ENCODE results near the gene LRRC58. TPM values are rescaled to one million over a fixed set of nuclear protein-coding genes. Genes with fewer than 3 reads are reported as not detected.
"Not testable (repeated sequence)": the region's sequence is repeated elsewhere in the genome, so short reads cannot be mapped to it uniquely, and the experiment has no call there.

The LRRC58 gene
- total RNA-seq, 5 donors from 2014 or later (not counting 1 experiment from before 2014, with no cell fraction given) = 14.4 to 19.2 (median 17.7) TPM

GRCh38 chr3:120291552-120291951, 57.6 kb downstream of the LRRC58 start:
- H3K4me3 Mint-ChIP-seq; DNase-seq; H3K27ac Mint-ChIP-seq; H3K27ac ChIP-seq (ENCODE audit: low read length); H3K36me3 Mint-ChIP-seq; H3K4me1 ChIP-seq (ENCODE audit: control insufficient read depth in 1 of 2, extremely low read depth in 1 of 2, insufficient read depth in 2 of 2, low read length in 2 of 2); H3K36me3 ChIP-seq (ENCODE audit: control insufficient read depth in 2 of 2, extremely low read depth in 1 of 2, insufficient read depth in 1 of 2, low read length in 1 of 2); H3K9me3 ChIP-seq; H3K4me1 Mint-ChIP-seq; H3K4me3 ChIP-seq (ENCODE audit: control insufficient read depth in 1 of 2, extremely low read depth in 1 of 2, low read length in 1 of 2); ATAC-seq (replicated peaks in 1 of 4); POLR2A ChIA-PET: not testable (repeated sequence)
- peaks cover 13 to 15% (median 15%) of the 10 kb centered on the region in 3 donors for H3K9me3 Mint-ChIP-seq
- no CpG with 5 or more reads among the region's 2 CpGs for WGBS (ENCODE audit: insufficient coverage)
- peaks cover 0 to 18% of the 10 kb centered on the region in 2 experiments for H3K27me3 ChIP-seq (replicated peaks in 1 of 2; ENCODE audit: control insufficient read depth in 2 of 2, extremely low read depth in 1 of 2, insufficient read depth in 2 of 2, low read length in 1 of 2)
- CTCF ChIA-PET = interaction anchor here in 1 of 2 donors (0.6 kb wide), 1 partner anchor 267 kb away, joined by 3 read pairs; no protein-coding TSS in a partner anchor
- peaks cover 25 to 30% of the 10 kb centered on the region in 2 donors for H3K27me3 Mint-ChIP-seq

GRCh38 chr3:120289636-120290035, 59.5 kb downstream of the LRRC58 start:
- Histone ChIP-seq H3K4me3 (ENCODE audit: control insufficient read depth in 1 of 2, extremely low read depth in 1 of 2, low read length in 1 of 2) (no peak overlapping the region), H3K36me3 (ENCODE audit: control insufficient read depth in 2 of 2, extremely low read depth in 1 of 2, insufficient read depth in 1 of 2, low read length in 1 of 2) (no peaks in the 10 kb centered on the region), H3K27me3 (replicated peaks in 1 of 2; ENCODE audit: control insufficient read depth in 2 of 2, extremely low read depth in 1 of 2, insufficient read depth in 2 of 2, low read length in 1 of 2) (peaks cover 0 to 28% of the 10 kb centered on the region in 2 experiments), H3K4me1 (ENCODE audit: control insufficient read depth in 1 of 2, extremely low read depth in 1 of 2, insufficient read depth in 2 of 2, low read length in 2 of 2) (peaks cover 0 to 4% of the 10 kb centered on the region in 2 experiments), H3K27ac (ENCODE audit: low read length) (no peak overlapping the region), H3K9me3 (no peaks in the 10 kb centered on the region)
- no peak overlapping the region for H3K27ac Mint-ChIP-seq
- CTCF ChIA-PET = interaction anchor here in 1 of 2 donors (0.7 kb wide), 1 partner anchor 1548 kb away, joined by 6 read pairs; no protein-coding TSS in a partner anchor
- DNase-seq (no peak), ATAC-seq (replicated peaks in 1 of 4) (no peak)
- H3K4me3 Mint-ChIP-seq = no peak overlapping the region
- peaks cover 13 to 15% (median 15%) of the 10 kb centered on the region in 3 donors for H3K9me3 Mint-ChIP-seq
- H3K36me3 Mint-ChIP-seq = no peaks in the 10 kb centered on the region
- peaks cover 39 to 42% of the 10 kb centered on the region in 2 donors for H3K27me3 Mint-ChIP-seq
- 96% methylated on average over 13 of the region's 16 CpGs for WGBS (ENCODE audit: insufficient coverage)
- POLR2A ChIA-PET = no interaction called here
- H3K4me1 Mint-ChIP-seq = peaks cover 0 to 6% (median 3%) of the 10 kb centered on the region in 3 donors

GRCh38 chr3:120286465-120286864, 62.7 kb downstream of the LRRC58 start:
- H3K4me1 Mint-ChIP-seq = peaks cover 0 to 8% (median 5%) of the 10 kb centered on the region in 3 donors
- Histone ChIP-seq H3K4me1 (ENCODE audit: control insufficient read depth in 1 of 2, extremely low read depth in 1 of 2, insufficient read depth in 2 of 2, low read length in 2 of 2) (peaks cover 0 to 4% of the 10 kb centered on the region in 2 experiments), H3K36me3 (ENCODE audit: control insufficient read depth in 2 of 2, extremely low read depth in 1 of 2, insufficient read depth in 1 of 2, low read length in 1 of 2) (no peaks in the 10 kb centered on the region), H3K27ac (ENCODE audit: low read length) (no peak overlapping the region), H3K9me3 (no peaks in the 10 kb centered on the region), H3K4me3 (ENCODE audit: control insufficient read depth in 1 of 2, extremely low read depth in 1 of 2, low read length in 1 of 2) (no peak overlapping the region), H3K27me3 (replicated peaks in 1 of 2; ENCODE audit: control insufficient read depth in 2 of 2, extremely low read depth in 1 of 2, insufficient read depth in 2 of 2, low read length in 1 of 2) (peaks cover 6 to 37% of the 10 kb centered on the region in 2 experiments)
- H3K9me3 Mint-ChIP-seq = peaks cover 0 to 5% (median 0%) of the 10 kb centered on the region in 3 donors
- H3K4me3 Mint-ChIP-seq = no peak overlapping the region
- ATAC-seq (replicated peaks in 1 of 4) (no peak), DNase-seq (no peak)
- no peaks in the 10 kb centered on the region for H3K36me3 Mint-ChIP-seq
- H3K27me3 Mint-ChIP-seq = peaks cover 53 to 54% of the 10 kb centered on the region in 2 donors
- ChIA-PET POLR2A (no interaction called here), CTCF (no interaction called here)
- no peak overlapping the region for H3K27ac Mint-ChIP-seq
- WGBS (ENCODE audit: insufficient coverage) = 83% methylated on average over 1 of the region's 2 CpGs

- Histone ChIP-seq H3K27ac (ENCODE audit: low read length) (no peak overlapping the region), H3K4me1 (ENCODE audit: control insufficient read depth in 1 of 2, extremely low read depth in 1 of 2, insufficient read depth in 2 of 2, low read length in 2 of 2) (peaks cover 0 to 4% of the 10 kb centered on the region in 2 experiments), H3K27me3 (replicated peaks in 1 of 2; ENCODE audit: control insufficient read depth in 2 of 2, extremely low read depth in 1 of 2, insufficient read depth in 2 of 2, low read length in 1 of 2) (peaks cover 6 to 39% of the 10 kb centered on the region in 2 experiments), H3K9me3 (no peaks in the 10 kb centered on the region), H3K36me3 (ENCODE audit: control insufficient read depth in 2 of 2, extremely low read depth in 1 of 2, insufficient read depth in 1 of 2, low read length in 1 of 2) (no peaks in the 10 kb centered on the region), H3K4me3 (ENCODE audit: control insufficient read depth in 1 of 2, extremely low read depth in 1 of 2, low read length in 1 of 2) (peak overlapping the region in 1 of 2 donors; percentile 17)
- Mint-ChIP-seq H3K9me3 (peaks cover 0 to 5% (median 0%) of the 10 kb centered on the region in 3 donors), H3K36me3 (no peaks in the 10 kb centered on the region), H3K27ac (no peak overlapping the region), H3K4me3 (peak overlapping the region in 1 of 3 donors; percentile 34), H3K27me3 (peaks cover 59 to 64% of the 10 kb centered on the region in 2 donors), H3K4me1 (peaks cover 0 to 8% (median 5%) of the 10 kb centered on the region in 3 donors)
- WGBS (ENCODE audit: insufficient coverage) = 25% methylated on average over 4 of the region's 15 CpGs
- ChIA-PET POLR2A (no interaction called here), CTCF (no interaction called here)
- ATAC-seq (replicated peaks in 1 of 4) (no peak), DNase-seq (no peak)
Measured at GRCh38 chr3:120285508-120285841, 63.7 kb downstream of the LRRC58 start.

GRCh38 chr3:120284747-120285507, 64.2 kb downstream of the LRRC58 start, which contains the start of gene GPR156:
Gene GPR156, minus strand, starts transcription at chr3:120285222. Its CDS starts 41,124 bp downstream, at chr3:120244098.
- CTCF ChIA-PET = no interaction called here
- POLR2A ChIA-PET = no interaction called here
- H3K4me3 Mint-ChIP-seq = peak within 1 kb of the TSS in 2 of 3 donors; percentile 32 to 34

GRCh38 chr3:120281261-120281660, 67.9 kb downstream of the LRRC58 start:
- Histone ChIP-seq H3K27ac (ENCODE audit: low read length) (no peak overlapping the region), H3K27me3 (replicated peaks in 1 of 2; ENCODE audit: control insufficient read depth in 2 of 2, extremely low read depth in 1 of 2, insufficient read depth in 2 of 2, low read length in 1 of 2) (peaks cover 12 to 23% of the 10 kb centered on the region in 2 experiments), H3K4me1 (ENCODE audit: control insufficient read depth in 1 of 2, extremely low read depth in 1 of 2, insufficient read depth in 2 of 2, low read length in 2 of 2) (peaks cover 0 to 4% of the 10 kb centered on the region in 2 experiments), H3K9me3 (no peaks in the 10 kb centered on the region), H3K4me3 (ENCODE audit: control insufficient read depth in 1 of 2, extremely low read depth in 1 of 2, low read length in 1 of 2) (no peak overlapping the region), H3K36me3 (ENCODE audit: control insufficient read depth in 2 of 2, extremely low read depth in 1 of 2, insufficient read depth in 1 of 2, low read length in 1 of 2) (no peaks in the 10 kb centered on the region)
- H3K36me3 Mint-ChIP-seq = no peaks in the 10 kb centered on the region
- 80% methylated on average over 1 of the region's 3 CpGs for WGBS (ENCODE audit: insufficient coverage)
- ATAC-seq (replicated peaks in 1 of 4) = no peak
- peaks cover 54 to 67% of the 10 kb centered on the region in 2 donors for H3K27me3 Mint-ChIP-seq
- no peaks in the 10 kb centered on the region for H3K9me3 Mint-ChIP-seq
- POLR2A ChIA-PET = no interaction called here
- peaks cover 0 to 8% (median 5%) of the 10 kb centered on the region in 3 donors for H3K4me1 Mint-ChIP-seq
- no peak for DNase-seq
- H3K4me3 Mint-ChIP-seq = no peak overlapping the region
- CTCF ChIA-PET = no interaction called here
- no peak overlapping the region for H3K27ac Mint-ChIP-seq

More at GRCh38 chr3:120284747-120285507, 64.2 kb downstream of the LRRC58 start, which contains the start of gene GPR156:
- H3K4me1 Mint-ChIP-seq = peaks cover 0 to 8% (median 5%) of the 10 kb centered on the region in 3 donors
- H3K27me3 Mint-ChIP-seq = peaks cover 59 to 65% of the 10 kb centered on the region in 2 donors
- Histone ChIP-seq H3K9me3 (no peaks in the 10 kb centered on the region), H3K36me3 (ENCODE audit: control insufficient read depth in 2 of 2, extremely low read depth in 1 of 2, insufficient read depth in 1 of 2, low read length in 1 of 2) (no peaks in the 10 kb centered on the region), H3K4me3 (ENCODE audit: control insufficient read depth in 1 of 2, extremely low read depth in 1 of 2, low read length in 1 of 2) (peak within 1 kb of the TSS in 1 of 2 donors; percentile 52), H3K4me1 (ENCODE audit: control insufficient read depth in 1 of 2, extremely low read depth in 1 of 2, insufficient read depth in 2 of 2, low read length in 2 of 2) (peaks cover 0 to 4% of the 10 kb centered on the region in 2 experiments), H3K27ac (ENCODE audit: low read length) (no peak within 1 kb of the TSS), H3K27me3 (replicated peaks in 1 of 2; ENCODE audit: control insufficient read depth in 2 of 2, extremely low read depth in 1 of 2, insufficient read depth in 2 of 2, low read length in 1 of 2) (peaks cover 6 to 40% of the 10 kb centered on the region in 2 experiments)
- DNase-seq (no peak), ATAC-seq (replicated peaks in 1 of 4) (peak in 2 of 4 experiments; percentile 20 to 36)
- H3K36me3 Mint-ChIP-seq = no peaks in the 10 kb centered on the region
- 7% methylated on average over 69 of the region's 72 CpGs for WGBS (ENCODE audit: insufficient coverage)
- H3K27ac Mint-ChIP-seq = no peak within 1 kb of the TSS
- H3K9me3 Mint-ChIP-seq = peaks cover 0 to 5% (median 0%) of the 10 kb centered on the region in 3 donors

All from T-cell (primary cell).